ENCODE measurements around the gene CDH13. TPM values are rescaled to one million over a fixed set of nuclear protein-coding genes. Genes with fewer than 3 reads are reported as not detected.

Gene CDH13
- total RNA-seq, 2 experiments from 2014 or later: not detected

DNA sequence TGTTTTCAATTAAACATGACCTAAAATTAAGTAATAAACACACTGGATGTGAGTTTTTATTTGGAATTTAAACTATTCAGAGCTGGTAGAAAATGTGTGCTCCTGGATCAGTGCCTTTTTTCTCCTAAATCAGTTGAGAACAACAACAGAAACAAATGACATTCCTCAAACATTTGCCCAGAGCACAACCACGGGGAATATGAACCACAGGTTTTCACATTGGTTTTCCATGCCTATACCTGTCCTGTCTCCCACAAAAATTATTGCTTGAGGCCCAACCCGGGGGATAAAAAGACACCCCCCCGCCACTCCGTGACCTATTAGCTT, 1187.9 kb downstream of the CDH13 start:
- BruUV-seq (replicated peaks): no TSS peak
- Histone ChIP-seq H4K20me1 (ENCODE audit: insufficient read depth, low read length) (no peaks in the 10 kb centered on the region), H3K4me3 (ENCODE audit: low read depth, low read length, poor library complexity, severe bottlenecking) (no peak overlapping the region), H3K36me3 (ENCODE audit: insufficient read depth, low read length) (peaks cover 40% of the 10 kb centered on the region), H3K79me2 (ENCODE audit: insufficient read depth, low read depth, low read length) (peaks cover 7% of the 10 kb centered on the region; the same call in 1 of the 2 replicates), H3K9me2 (ENCODE audit: insufficient read depth, low read length) (no peaks in the 10 kb centered on the region), H2AFZ (ENCODE audit: low read length) (no peak overlapping the region), H3K9me3 (ENCODE audit: low read length) (no peaks in the 10 kb centered on the region), H3K4me2 (ENCODE audit: low read length) (no peak overlapping the region), H3K27ac (ENCODE audit: low read depth, low read length, poor library complexity, severe bottlenecking) (no peak overlapping the region), H3K4me1 (ENCODE audit: insufficient read depth, low read length, poor library complexity, severe bottlenecking) (no peaks in the 10 kb centered on the region)
- TF ChIP-seq, protein P1, sequence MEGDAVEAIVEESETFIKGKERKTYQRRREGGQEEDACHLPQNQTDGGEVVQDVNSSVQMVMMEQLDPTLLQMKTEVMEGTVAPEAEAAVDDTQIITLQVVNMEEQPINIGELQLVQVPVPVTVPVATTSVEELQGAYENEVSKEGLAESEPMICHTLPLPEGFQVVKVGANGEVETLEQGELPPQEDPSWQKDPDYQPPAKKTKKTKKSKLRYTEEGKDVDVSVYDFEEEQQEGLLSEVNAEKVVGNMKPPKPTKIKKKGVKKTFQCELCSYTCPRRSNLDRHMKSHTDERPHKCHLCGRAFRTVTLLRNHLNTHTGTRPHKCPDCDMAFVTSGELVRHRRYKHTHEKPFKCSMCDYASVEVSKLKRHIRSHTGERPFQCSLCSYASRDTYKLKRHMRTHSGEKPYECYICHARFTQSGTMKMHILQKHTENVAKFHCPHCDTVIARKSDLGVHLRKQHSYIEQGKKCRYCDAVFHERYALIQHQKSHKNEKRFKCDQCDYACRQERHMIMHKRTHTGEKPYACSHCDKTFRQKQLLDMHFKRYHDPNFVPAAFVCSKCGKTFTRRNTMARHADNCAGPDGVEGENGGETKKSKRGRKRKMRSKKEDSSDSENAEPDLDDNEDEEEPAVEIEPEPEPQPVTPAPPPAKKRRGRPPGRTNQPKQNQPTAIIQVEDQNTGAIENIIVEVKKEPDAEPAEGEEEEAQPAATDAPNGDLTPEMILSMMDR (conservative IDR thresholded peaks at IDR 0.05; ENCODE audit: low read length): no peak
- no peak for TF ChIP-seq EZH2phosphoT487 (IDR thresholded peaks at IDR 0.05; ENCODE audit: borderline replicate concordance, low read depth, low read length)
- CTCF ChIA-PET (ENCODE audit: unreplicated experiment): no interaction called here
- intact Hi-C loops (cut with micrococcal nuclease; ENCODE audit: unreplicated experiment): no loop called here
- no peak for DNase-seq (ENCODE audit: low spot score)
- POLR2A ChIA-PET: interaction anchor here (0.5 kb wide), 1 partner anchor 9 kb away, joined by 3 read pairs; no protein-coding TSS in a partner anchor

DNA sequence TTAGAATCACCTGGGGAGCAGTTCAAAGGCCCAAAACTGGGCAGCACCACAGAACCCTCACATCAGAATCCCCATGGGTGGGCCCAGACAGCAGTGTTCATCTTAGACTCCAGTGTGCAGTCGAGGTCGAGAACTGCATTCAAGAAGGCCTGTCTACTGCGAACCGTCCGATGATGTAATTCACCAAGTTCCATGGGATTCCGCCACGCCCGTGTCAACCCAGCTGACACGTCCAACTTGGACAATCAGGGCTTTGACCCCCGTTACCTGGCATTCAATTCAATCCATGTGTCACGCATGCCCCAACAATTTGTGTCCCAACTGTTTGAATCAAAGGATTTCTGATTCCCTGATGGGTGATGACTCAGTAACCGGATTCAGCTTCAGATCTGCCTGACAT, 1190.3 kb downstream of the CDH13 start:
- Histone ChIP-seq H3K4me1 (ENCODE audit: insufficient read depth, low read length, poor library complexity, severe bottlenecking) (no peaks in the 10 kb centered on the region), H3K36me3 (ENCODE audit: insufficient read depth, low read length) (peaks cover 16% of the 10 kb centered on the region), H3K4me3 (ENCODE audit: low read depth, low read length, poor library complexity, severe bottlenecking) (no peak overlapping the region), H4K20me1 (ENCODE audit: insufficient read depth, low read length) (no peaks in the 10 kb centered on the region), H2AFZ (ENCODE audit: low read length) (no peak overlapping the region), H3K79me2 (ENCODE audit: insufficient read depth, low read depth, low read length) (no peaks in the 10 kb centered on the region), H3K9me2 (ENCODE audit: insufficient read depth, low read length) (no peaks in the 10 kb centered on the region), H3K27ac (ENCODE audit: low read depth, low read length, poor library complexity, severe bottlenecking) (no peak overlapping the region), H3K9me3 (ENCODE audit: low read length) (no peaks in the 10 kb centered on the region), H3K4me2 (ENCODE audit: low read length) (no peak overlapping the region)
- ChIA-PET CTCF (ENCODE audit: unreplicated experiment) (no interaction called here), POLR2A (no interaction called here)
- DNase-seq (ENCODE audit: low spot score): no peak
- TF ChIP-seq, protein P1 (conservative IDR thresholded peaks at IDR 0.05; ENCODE audit: low read length): no peak
- no peak for TF ChIP-seq EZH2phosphoT487 (IDR thresholded peaks at IDR 0.05; ENCODE audit: borderline replicate concordance, low read depth, low read length)
- BruUV-seq (replicated peaks): no TSS peak
- intact Hi-C loops (cut with micrococcal nuclease; ENCODE audit: unreplicated experiment): no loop called here

DNA sequence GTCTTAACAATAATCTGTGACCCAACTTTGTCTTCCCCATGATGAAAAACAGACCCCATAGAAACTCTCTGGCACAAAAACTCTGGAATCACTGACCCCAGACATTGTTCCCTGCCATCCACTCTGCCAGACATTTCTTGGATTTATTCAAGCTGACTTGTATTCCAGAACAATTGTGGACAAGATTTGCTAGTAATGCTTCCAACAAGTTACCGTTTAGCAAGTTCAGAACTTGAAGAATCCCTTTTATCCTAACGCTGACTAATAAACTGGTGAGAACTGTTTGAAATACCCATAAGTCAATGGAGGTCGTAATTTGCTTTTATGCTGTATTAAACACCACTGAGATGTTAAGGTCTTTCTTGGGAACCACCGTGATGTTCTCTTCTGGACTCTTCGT, 1191.5 kb downstream of the CDH13 start:
- H3K36me3 ChIP-seq (ENCODE audit: insufficient read depth, low read length): peaks cover 4% of the 10 kb centered on the region
- H3K9me2 ChIP-seq (ENCODE audit: insufficient read depth, low read length): no peaks in the 10 kb centered on the region
- H3K79me2 ChIP-seq (ENCODE audit: insufficient read depth, low read depth, low read length): no peaks in the 10 kb centered on the region
- no peaks in the 10 kb centered on the region for H4K20me1 ChIP-seq (ENCODE audit: insufficient read depth, low read length)
- H3K4me3 ChIP-seq (ENCODE audit: low read depth, low read length, poor library complexity, severe bottlenecking): no peak overlapping the region
- no peak overlapping the region for H3K27ac ChIP-seq (ENCODE audit: low read depth, low read length, poor library complexity, severe bottlenecking)
- H2AFZ ChIP-seq (ENCODE audit: low read length): no peak overlapping the region
- CTCF ChIA-PET (ENCODE audit: unreplicated experiment): no interaction called here
- no peaks in the 10 kb centered on the region for H3K9me3 ChIP-seq (ENCODE audit: low read length)
- intact Hi-C loops (cut with micrococcal nuclease; ENCODE audit: unreplicated experiment): no loop called here
- BruUV-seq (replicated peaks): no TSS peak
- no peak overlapping the region for H3K4me2 ChIP-seq (ENCODE audit: low read length)
- H3K4me1 ChIP-seq (ENCODE audit: insufficient read depth, low read length, poor library complexity, severe bottlenecking): no peaks in the 10 kb centered on the region
- POLR2A ChIA-PET: no interaction called here
- no peak for TF ChIP-seq EZH2phosphoT487 (IDR thresholded peaks at IDR 0.05; ENCODE audit: borderline replicate concordance, low read depth, low read length)
- TF ChIP-seq, protein P1 (conservative IDR thresholded peaks at IDR 0.05; ENCODE audit: low read length): no peak
- no peak for DNase-seq (ENCODE audit: low spot score)

All from OCI-LY7 (cell line).